OCI-LY1 (cell line): Measurements from ENCODE around the gene DNAJB6.

ENCODE experiments used
- H2AFZ ChIP-seq: fragments of 200-600 bp; sonication (generic), shearing (Covaris generic); 2 replicates; pipeline ENCODE4 v1.6.0; 2014; ENCODE audit warnings: antibody characterized with exemption, mild to moderate bottlenecking, low read length
- H3F3A ChIP-seq: fragments of 200-600 bp; sonication (generic), shearing (Covaris generic); 2 replicates; pipeline ENCODE4 v1.6.0; 2014; ENCODE audit warnings: mild to moderate bottlenecking, antibody characterized with exemption, low read length, moderate library complexity; ENCODE audit not compliant: insufficient read depth
- H3K27ac ChIP-seq: fragments of 200-600 bp; sonication (generic); 2 replicates; pipeline ENCODE4 v1.5.1; 2014; ENCODE audit warnings: low read length, mixed run types, mild to moderate bottlenecking, low read depth; ENCODE audit not compliant: poor library complexity, severe bottlenecking
- H3K27me3 ChIP-seq: fragments of 200-600 bp; sonication (generic); 2 replicates; pipeline ENCODE4 v1.6.0; 2014; ENCODE audit warnings: antibody characterized with exemption, mild to moderate bottlenecking, low read length, moderate library complexity; ENCODE audit not compliant: insufficient read depth
- H3K36me3 ChIP-seq: fragments of 200-600 bp; sonication (generic); 2 replicates; pipeline ENCODE4 v1.6.1; 2014; ENCODE audit warnings: mild to moderate bottlenecking, antibody characterized with exemption, low read length, moderate library complexity, mixed read lengths; ENCODE audit not compliant: insufficient read depth
- H3K4me1 ChIP-seq: fragments of 200-600 bp; sonication (generic); 2 replicates; pipeline ENCODE4 v1.5.1; 2014; ENCODE audit warnings: mild to moderate bottlenecking, low read length, moderate library complexity; ENCODE audit not compliant: insufficient read depth, severe bottlenecking
- H3K4me2 ChIP-seq: fragments of 200-600 bp; sonication (generic), shearing (Covaris generic); 2 replicates; pipeline ENCODE4 v1.6.1; 2014; ENCODE audit warnings: low read length
- H3K4me3 ChIP-seq: fragments of 200-600 bp; sonication (generic); 2 replicates; pipeline ENCODE4 v1.5.1; 2014; ENCODE audit warnings: low read length, low read depth, mild to moderate bottlenecking, mixed read lengths; ENCODE audit not compliant: poor library complexity, severe bottlenecking
- H3K79me2 ChIP-seq: fragments of 200-600 bp; shearing (Covaris generic); 2 replicates; pipeline ENCODE4 v1.6.1; 2016; ENCODE audit warnings: mixed run types, low read length, mixed read lengths; ENCODE audit not compliant: insufficient read depth
- H3K9ac ChIP-seq: fragments of 200-600 bp; sonication (generic), shearing (Covaris generic); 2 replicates; pipeline ENCODE4 v1.6.1; 2014; ENCODE audit warnings: mild to moderate bottlenecking, low read length, mixed read lengths
- H3K9me2 ChIP-seq: fragments of 200-600 bp; sonication (generic), shearing (Covaris generic); 2 replicates; pipeline ENCODE4 v1.6.1; 2014; ENCODE audit warnings: low read depth, mild to moderate bottlenecking, low read length, mixed read lengths
- H3K9me3 ChIP-seq: fragments of 200-600 bp; shearing (Covaris generic); 2 replicates; pipeline ENCODE4 v1.6.1; 2014; ENCODE audit warnings: low read length, mixed read lengths
- H4K20me1 ChIP-seq: fragments of 200-600 bp; sonication (generic), shearing (Covaris generic); 2 replicates; pipeline ENCODE4 v1.6.0; 2016; ENCODE audit warnings: mild to moderate bottlenecking, low read length; ENCODE audit not compliant: insufficient read depth
- EZH2 ChIP-seq: fragments of 200-600 bp; sonication (generic), shearing (Covaris generic); IDR thresholded peaks from 2 replicates; pipeline ENCODE4 v1.8.0; 2017; ENCODE audit warnings: borderline replicate concordance, mixed run types, mild to moderate bottlenecking, antibody characterized with exemption, low read length, moderate library complexity, mixed read lengths
- TF ChIP-seq, protein P1 (sequence below): fragments of 200-600 bp; sonication (generic), shearing (Covaris generic); IDR thresholded peaks from 2 replicates; pipeline ENCODE4 v1.5.1; 2017; ENCODE audit warnings: mild to moderate bottlenecking, antibody characterized with exemption, low read length, moderate library complexity, mixed read lengths

Gene DNAJB6

GRCh38 chr7:157433628-157434027, 96.8 kb downstream of the DNAJB6 start:
- Histone ChIP-seq H3K79me2 (no peaks in the 10 kb centered on the region), H3K4me1 (no peaks in the 10 kb centered on the region), H3K9me3 (no peaks in the 10 kb centered on the region), H3K4me3 (no peak overlapping the region), H3K36me3 (no peaks in the 10 kb centered on the region), H3F3A (peaks cover 4% of the 10 kb centered on the region; the same call in 1 of the 2 replicates), H3K27me3 (peaks cover 4% of the 10 kb centered on the region; the same call in 1 of the 2 replicates), H4K20me1 (no peaks in the 10 kb centered on the region), H3K27ac (no peak overlapping the region), H3K4me2 (no peak overlapping the region), H3K9ac (no peak overlapping the region), H2AFZ (no peak overlapping the region), H3K9me2 (no peaks in the 10 kb centered on the region)
- TF ChIP-seq, protein P1, sequence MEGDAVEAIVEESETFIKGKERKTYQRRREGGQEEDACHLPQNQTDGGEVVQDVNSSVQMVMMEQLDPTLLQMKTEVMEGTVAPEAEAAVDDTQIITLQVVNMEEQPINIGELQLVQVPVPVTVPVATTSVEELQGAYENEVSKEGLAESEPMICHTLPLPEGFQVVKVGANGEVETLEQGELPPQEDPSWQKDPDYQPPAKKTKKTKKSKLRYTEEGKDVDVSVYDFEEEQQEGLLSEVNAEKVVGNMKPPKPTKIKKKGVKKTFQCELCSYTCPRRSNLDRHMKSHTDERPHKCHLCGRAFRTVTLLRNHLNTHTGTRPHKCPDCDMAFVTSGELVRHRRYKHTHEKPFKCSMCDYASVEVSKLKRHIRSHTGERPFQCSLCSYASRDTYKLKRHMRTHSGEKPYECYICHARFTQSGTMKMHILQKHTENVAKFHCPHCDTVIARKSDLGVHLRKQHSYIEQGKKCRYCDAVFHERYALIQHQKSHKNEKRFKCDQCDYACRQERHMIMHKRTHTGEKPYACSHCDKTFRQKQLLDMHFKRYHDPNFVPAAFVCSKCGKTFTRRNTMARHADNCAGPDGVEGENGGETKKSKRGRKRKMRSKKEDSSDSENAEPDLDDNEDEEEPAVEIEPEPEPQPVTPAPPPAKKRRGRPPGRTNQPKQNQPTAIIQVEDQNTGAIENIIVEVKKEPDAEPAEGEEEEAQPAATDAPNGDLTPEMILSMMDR: no peak
- no peak for TF ChIP-seq EZH2

DNA sequence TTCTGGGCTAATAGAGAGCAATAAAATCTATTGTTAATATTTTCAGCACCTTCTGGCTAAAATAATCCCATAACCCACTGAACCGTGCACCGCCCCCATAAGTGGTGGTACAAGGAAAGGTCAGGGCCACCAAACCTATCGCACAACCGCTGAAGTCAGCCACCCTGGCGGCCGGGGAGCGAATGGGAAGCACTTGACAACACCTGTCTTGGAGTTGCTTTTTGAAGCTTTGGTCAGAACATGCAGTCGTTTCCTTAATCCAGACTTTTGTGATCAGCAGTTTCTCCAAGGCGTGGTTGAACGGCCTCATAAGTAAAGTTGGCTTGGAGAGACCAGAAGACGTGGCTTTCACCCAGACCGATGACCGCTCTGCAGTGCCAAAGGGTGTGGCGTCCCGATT, 97.4 kb downstream of the DNAJB6 start:
- no peaks in the 10 kb centered on the region for H3K9me2 ChIP-seq
- no peak overlapping the region for H3K4me3 ChIP-seq
- H3F3A ChIP-seq: peaks cover 4% of the 10 kb centered on the region; the same call in 1 of the 2 replicates
- no peak overlapping the region for H3K27ac ChIP-seq
- no peak overlapping the region for H3K9ac ChIP-seq
- TF ChIP-seq, protein P1: no peak
- TF ChIP-seq EZH2: no peak
- no peaks in the 10 kb centered on the region for H3K79me2 ChIP-seq
- H3K36me3 ChIP-seq: no peaks in the 10 kb centered on the region
- H3K4me1 ChIP-seq: no peaks in the 10 kb centered on the region
- H4K20me1 ChIP-seq: no peaks in the 10 kb centered on the region
- H2AFZ ChIP-seq: no peak overlapping the region
- H3K9me3 ChIP-seq: no peaks in the 10 kb centered on the region
- no peak overlapping the region for H3K4me2 ChIP-seq
- H3K27me3 ChIP-seq: peaks cover 4% of the 10 kb centered on the region; the same call in 1 of the 2 replicates

DNA sequence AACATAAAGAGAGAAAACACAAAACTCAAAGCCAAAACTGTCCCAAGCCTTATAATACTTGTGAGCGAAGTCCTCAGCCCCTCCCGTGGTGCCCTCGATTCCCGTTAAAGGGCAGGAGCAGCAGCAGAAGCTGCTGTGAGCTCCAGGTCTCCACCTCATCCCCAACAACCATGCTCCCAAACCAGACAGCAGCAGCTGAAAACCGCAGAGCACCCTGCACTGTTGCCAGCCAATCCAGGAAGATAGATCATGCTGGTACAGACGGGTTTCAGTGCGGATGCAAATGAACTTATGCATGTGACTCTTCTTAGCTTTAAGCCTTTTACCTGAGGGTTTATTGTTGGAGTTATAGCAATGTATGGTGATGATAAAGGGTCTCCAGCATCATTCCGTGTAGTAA, 97.9 kb downstream of the DNAJB6 start:
- TF ChIP-seq EZH2: no peak
- TF ChIP-seq, protein P1: no peak
- Histone ChIP-seq H3K4me3 (no peak overlapping the region), H3K27me3 (peaks cover 4% of the 10 kb centered on the region; the same call in 1 of the 2 replicates), H3K79me2 (no peaks in the 10 kb centered on the region), H3K27ac (no peak overlapping the region), H3K9me2 (no peaks in the 10 kb centered on the region), H3K36me3 (no peaks in the 10 kb centered on the region), H3K4me2 (no peak overlapping the region), H3K9me3 (no peaks in the 10 kb centered on the region), H4K20me1 (no peaks in the 10 kb centered on the region), H3K9ac (no peak overlapping the region), H3K4me1 (no peaks in the 10 kb centered on the region), H3F3A (peaks cover 4% of the 10 kb centered on the region; the same call in 1 of the 2 replicates), H2AFZ (no peak overlapping the region)
